ENCODE measurements around the gene SLC19A1.

The SLC19A1 gene

GRCh38 chr21:45515241-45516061, 26.8 kb downstream of the SLC19A1 start:
- DNase-seq = no peak

- no peak for DNase-seq
These were observed 27.8 kb downstream of the SLC19A1 start for GRCh38 chr21:45514311-45515021.

GRCh38 chr21:45513741-45514310, 28.4 kb downstream of the SLC19A1 start:
- DNase-seq = no peak

GRCh38 chr21:45513003-45513717, 29.1 kb downstream of the SLC19A1 start:
- no peak for DNase-seq

GRCh38 chr21:45512626-45513002, 29.6 kb downstream of the SLC19A1 start:
- DNase-seq = no peak

- DNase-seq = no peak
These were observed 30.4 kb downstream of the SLC19A1 start for GRCh38 chr21:45511661-45512431.

- DNase-seq = no peak
These were observed 31.2 kb downstream of the SLC19A1 start for GRCh38 chr21:45511007-45511406.

- DNase-seq = no peak
These were observed 31.7 kb downstream of the SLC19A1 start for GRCh38 chr21:45510466-45510955.

GRCh38 chr21:45509566-45510465, 32.4 kb downstream of the SLC19A1 start:
- no peak for DNase-seq

GRCh38 chr21:45508607-45509565, 33.4 kb downstream of the SLC19A1 start:
- no peak for DNase-seq

- no peak for DNase-seq
These were observed 34.2 kb downstream of the SLC19A1 start for GRCh38 chr21:45507888-45508508.

- no peak for DNase-seq
These were observed 34.7 kb downstream of the SLC19A1 start for GRCh38 chr21:45507523-45507875.

- DNase-seq = no peak
These were observed 35.3 kb downstream of the SLC19A1 start for GRCh38 chr21:45506836-45507522.

- DNase-seq = no peak
These were observed 35.9 kb downstream of the SLC19A1 start for GRCh38 chr21:45506241-45506817.

- no peak for DNase-seq
These were observed 36.7 kb downstream of the SLC19A1 start for GRCh38 chr21:45505416-45506021.

- no peak for DNase-seq
These were observed 37.5 kb downstream of the SLC19A1 start for GRCh38 chr21:45504516-45505415.

- no peak for DNase-seq
These were observed 38.2 kb downstream of the SLC19A1 start for GRCh38 chr21:45504021-45504515.

Data from eye (tissue), 1 donor.